Activated T-cell treated with anti-CD3 and anti-CD28 coated beads, Interleukin-2, amount 50 U/mL, for 72 hours (primary cell): Measurements from ENCODE around the gene HOXD12. TPM values are rescaled to one million over a fixed set of nuclear protein-coding genes. Genes with fewer than 3 reads are reported as not detected.
A peak's percentile ranks its signal among the peaks of the same experiment; 100 is the strongest.

ENCODE experiments used
- ATAC-seq, 2 donors: fragments of 150-1000 bp; cut with Tn5 transposase; replicated peaks in 1 of 2; 2 replicates each; pipeline ENCODE4 v1.10.0; 2021; ENCODE audit warnings: moderate library complexity in 2 of 2, mild to moderate bottlenecking in 1 of 2
- DNase-seq, 2 donors: peaks; one replicate each; pipeline ENCODE4 v3.0.0; 2021 to 2022; ENCODE audit warnings: mixed read lengths in 1 of 2
- H3K27ac Mint-ChIP-seq: one replicate; pipeline ENCODE4 v1.8.0; 2022; ENCODE audit warnings: mild to moderate bottlenecking, moderate library complexity, mixed read lengths
- H3K27me3 Mint-ChIP-seq: one replicate; pipeline ENCODE4 v1.8.0; 2022; ENCODE audit warnings: low read depth, mixed read lengths
- H3K36me3 Mint-ChIP-seq, 2 donors: one replicate each; pipeline ENCODE4 v1.8.0; 2022; ENCODE audit warnings: mixed read lengths in 2 of 2, mild to moderate bottlenecking in 1 of 2; ENCODE audit not compliant: insufficient read depth in 2 of 2
- H3K4me1 Mint-ChIP-seq: one replicate; pipeline ENCODE4 v1.8.0; 2022; ENCODE audit warnings: low read depth, mixed read lengths
- H3K4me3 Mint-ChIP-seq, 2 donors: one replicate each; pipeline ENCODE4 v1.8.0; 2022; ENCODE audit warnings: mild to moderate bottlenecking in 2 of 2, mixed read lengths in 2 of 2, moderate library complexity in 2 of 2
- H3K9me3 Mint-ChIP-seq, 2 donors: one replicate each; pipeline ENCODE4 v1.8.0; 2022; ENCODE audit warnings: mixed read lengths in 2 of 2
- total RNA-seq, 2 donors: library from RNA; stranded (reverse); gene quantifications; one replicate each; pipeline ENCODE4 v1.2.3, GENCODE V29; 2022

HOXD12 gene
- total RNA-seq, 2 donors from 2014 or later, result not detected

DNA sequence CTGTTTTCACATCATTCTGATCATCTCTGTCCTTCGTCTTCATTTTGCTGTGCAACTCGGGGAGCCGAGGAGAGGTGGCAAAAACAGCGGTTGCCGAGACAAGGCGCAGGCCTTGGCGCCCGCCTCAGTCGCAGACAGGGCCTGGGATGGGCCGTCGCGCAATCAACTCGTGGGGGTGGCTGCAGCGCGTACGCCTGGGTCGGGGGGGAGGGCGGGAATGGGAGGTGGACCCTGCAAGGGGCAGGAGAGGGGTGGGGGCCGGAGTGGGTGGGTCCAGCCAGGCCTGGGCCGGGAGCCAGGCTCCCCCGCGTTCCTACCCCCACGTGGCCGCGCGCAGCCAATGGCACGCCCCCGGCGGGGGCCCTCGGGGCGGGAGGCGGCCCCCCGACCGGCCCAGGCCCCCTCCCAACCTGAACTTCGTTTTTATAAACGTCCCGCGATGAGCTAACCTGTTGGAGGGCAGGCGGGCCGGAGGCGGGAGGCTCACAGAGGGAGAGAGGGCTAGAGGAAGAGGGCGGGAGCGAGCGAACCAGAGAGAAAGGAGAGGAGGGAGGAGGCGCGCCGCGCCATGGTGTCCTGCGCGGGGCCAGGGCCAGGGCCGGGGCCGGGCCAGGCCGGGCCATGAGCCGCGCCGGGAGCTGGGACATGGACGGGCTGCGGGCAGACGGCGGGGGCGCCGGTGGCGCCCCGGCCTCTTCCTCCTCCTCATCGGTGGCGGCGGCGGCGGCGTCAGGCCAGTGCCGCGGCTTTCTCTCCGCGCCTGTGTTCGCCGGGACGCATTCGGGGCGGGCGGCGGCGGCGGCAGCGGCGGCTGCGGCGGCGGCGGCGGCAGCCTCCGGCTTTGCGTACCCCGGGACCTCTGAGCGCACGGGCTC lies 7.1 kb upstream of the HOXD12 start, which contains the start of gene HOXD13:
Gene HOXD13 (plus strand): TSS at position 452 of the 875 bp plus-strand sequence. CDS start 170 bp downstream, at position 622.
- H3K27me3 Mint-ChIP-seq, result peaks cover 88% of the 10 kb centered on the region
- H3K27ac Mint-ChIP-seq, result peak within 1 kb of the TSS; percentile 84
- peaks cover 0 to 4% of the 10 kb centered on the region in 2 donors for H3K36me3 Mint-ChIP-seq
- H3K9me3 Mint-ChIP-seq, result no peaks in the 10 kb centered on the region
- peaks cover 38% of the 10 kb centered on the region for H3K4me1 Mint-ChIP-seq
- ATAC-seq, result peak in 1 of 2 donors; percentile 38
- DNase-seq, result no peak
- H3K4me3 Mint-ChIP-seq, result peak within 1 kb of the TSS; percentile 69 to 80

DNA sequence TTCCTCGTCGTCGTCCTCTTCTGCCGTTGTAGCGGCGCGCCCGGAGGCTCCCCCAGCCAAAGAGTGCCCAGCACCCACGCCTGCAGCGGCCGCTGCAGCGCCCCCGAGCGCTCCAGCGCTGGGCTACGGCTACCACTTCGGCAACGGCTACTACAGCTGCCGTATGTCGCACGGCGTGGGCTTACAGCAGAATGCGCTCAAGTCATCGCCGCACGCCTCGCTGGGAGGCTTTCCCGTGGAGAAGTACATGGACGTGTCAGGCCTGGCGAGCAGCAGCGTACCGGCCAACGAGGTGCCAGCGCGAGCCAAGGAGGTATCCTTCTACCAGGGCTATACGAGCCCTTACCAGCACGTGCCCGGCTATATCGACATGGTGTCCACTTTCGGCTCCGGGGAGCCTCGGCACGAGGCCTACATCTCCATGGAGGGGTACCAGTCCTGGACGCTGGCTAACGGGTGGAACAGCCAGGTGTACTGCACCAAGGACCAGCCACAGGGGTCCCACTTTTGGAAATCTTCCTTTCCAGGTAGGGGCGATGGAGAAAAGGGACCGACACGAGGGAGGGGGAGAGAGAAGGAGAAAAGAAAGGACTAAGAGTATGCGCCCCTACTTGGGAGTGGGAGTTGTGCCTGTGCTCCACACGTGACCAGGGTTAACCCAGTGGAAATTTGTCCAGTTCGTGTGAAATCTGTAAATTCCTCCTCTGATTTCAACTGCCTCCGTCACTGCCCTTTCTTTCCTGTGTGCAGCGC lies 6.3 kb upstream of the HOXD12 start:
- H3K27me3 Mint-ChIP-seq, result peaks cover 87% of the 10 kb centered on the region
- ATAC-seq, result peak; percentile 8 to 26
- no peak for DNase-seq
- H3K27ac Mint-ChIP-seq, result peak overlapping the region; percentile 64
- H3K36me3 Mint-ChIP-seq, result peaks cover 0 to 4% of the 10 kb centered on the region in 2 donors
- peaks cover 39% of the 10 kb centered on the region for H3K4me1 Mint-ChIP-seq
- no peaks in the 10 kb centered on the region for H3K9me3 Mint-ChIP-seq
- H3K4me3 Mint-ChIP-seq, result peak overlapping the region; percentile 69 to 73

DNA sequence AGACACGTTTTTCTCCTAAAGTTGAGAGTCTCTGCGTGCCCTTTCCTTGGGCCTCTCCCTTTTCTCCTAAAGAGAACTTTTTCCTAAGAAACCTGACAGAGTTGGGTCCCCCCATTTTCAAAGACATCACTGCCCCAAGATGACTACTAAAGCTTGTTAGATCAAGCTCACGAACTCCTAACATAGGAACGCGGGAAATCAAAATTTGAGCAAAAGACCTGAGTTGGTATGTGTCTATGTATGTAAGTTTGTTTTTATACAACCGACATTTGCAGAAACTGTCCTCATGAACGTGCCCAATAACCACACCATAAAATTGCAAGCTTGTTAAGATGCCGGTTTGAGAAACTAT lies 5.7 kb upstream of the HOXD12 start:
- ATAC-seq (no peak), DNase-seq (no peak)
- H3K27ac Mint-ChIP-seq, result peak overlapping the region; percentile 64
- H3K27me3 Mint-ChIP-seq, result peaks cover 87% of the 10 kb centered on the region
- H3K36me3 Mint-ChIP-seq, result peaks cover 0 to 4% of the 10 kb centered on the region in 2 donors
- peaks cover 37% of the 10 kb centered on the region for H3K4me1 Mint-ChIP-seq
- H3K9me3 Mint-ChIP-seq, result no peaks in the 10 kb centered on the region
- peak overlapping the region; percentile 12 to 39 for H3K4me3 Mint-ChIP-seq

DNA sequence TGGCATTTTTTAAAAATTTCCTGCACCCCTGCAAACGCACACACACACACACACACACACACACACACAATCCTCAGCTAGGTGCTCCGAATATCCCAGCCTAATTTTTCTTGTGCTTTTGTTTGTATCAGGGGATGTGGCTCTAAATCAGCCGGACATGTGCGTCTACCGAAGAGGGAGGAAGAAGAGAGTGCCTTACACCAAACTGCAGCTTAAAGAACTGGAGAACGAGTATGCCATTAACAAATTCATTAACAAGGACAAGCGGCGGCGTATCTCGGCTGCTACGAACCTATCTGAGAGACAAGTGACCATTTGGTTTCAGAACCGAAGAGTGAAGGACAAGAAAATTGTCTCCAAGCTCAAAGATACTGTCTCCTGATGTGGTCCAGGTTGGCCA lies 5.2 kb upstream of the HOXD12 start:
- DNase-seq (no peak), ATAC-seq (no peak)
- peaks cover 89% of the 10 kb centered on the region for H3K27me3 Mint-ChIP-seq
- no peak overlapping the region for H3K4me3 Mint-ChIP-seq
- H3K36me3 Mint-ChIP-seq, result peaks cover 0 to 4% of the 10 kb centered on the region in 2 donors
- no peak overlapping the region for H3K27ac Mint-ChIP-seq
- H3K9me3 Mint-ChIP-seq, result no peaks in the 10 kb centered on the region
- peaks cover 37% of the 10 kb centered on the region for H3K4me1 Mint-ChIP-seq

DNA sequence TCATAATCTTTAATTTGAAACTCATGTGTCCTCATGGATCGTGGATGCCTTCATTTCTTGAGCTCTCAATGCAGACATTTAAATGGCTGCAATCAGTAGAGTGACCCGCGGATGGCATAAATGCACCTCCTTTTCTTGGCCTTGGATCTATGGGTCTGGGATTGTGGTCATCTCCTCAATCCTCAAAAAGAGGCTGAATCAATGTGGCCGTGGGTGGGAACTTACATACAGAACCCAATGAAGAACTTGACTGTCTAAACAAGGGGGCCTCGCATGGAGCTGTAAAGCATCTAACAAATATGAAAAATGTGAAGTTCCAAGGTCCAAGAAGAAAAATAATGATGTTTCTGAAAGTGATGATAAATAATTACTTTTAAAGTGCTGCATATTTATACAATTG lies 4.2 kb upstream of the HOXD12 start:
- no peak overlapping the region for H3K4me3 Mint-ChIP-seq

DNA sequence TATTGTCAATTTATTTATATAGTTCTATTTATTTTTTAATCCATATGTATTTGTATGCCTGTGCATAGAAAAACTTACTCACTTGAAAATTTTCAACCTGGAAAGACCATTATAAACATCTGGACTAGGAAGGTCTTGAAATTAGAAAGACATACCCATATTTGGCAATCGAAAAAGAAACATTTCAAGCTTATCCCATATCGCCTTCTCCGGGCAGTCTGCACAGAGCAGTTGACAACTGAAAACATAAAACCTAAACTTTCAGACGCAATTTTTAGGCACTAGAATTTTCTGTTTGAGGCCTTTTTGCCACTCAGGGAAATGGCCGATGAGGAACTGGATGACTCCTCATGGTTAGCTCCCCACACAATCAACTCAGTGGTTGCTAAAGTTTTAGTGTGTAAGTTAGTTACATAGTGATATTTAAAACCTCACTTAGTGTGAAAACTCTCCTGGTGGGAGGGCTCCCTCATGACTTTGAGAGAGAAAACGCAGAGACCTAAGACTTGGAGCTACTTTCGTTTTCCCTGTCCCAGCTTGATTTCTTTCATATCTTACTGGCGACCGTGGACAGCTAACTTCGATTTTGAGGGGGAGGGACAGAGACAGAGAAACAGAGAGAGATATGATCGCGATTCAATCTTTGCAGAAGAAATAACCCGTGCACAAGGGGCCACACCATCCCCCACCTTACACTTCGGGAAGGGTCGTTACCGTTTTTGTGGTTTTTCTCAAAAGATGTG lies 3.2 kb upstream of the HOXD12 start:
- DNase-seq (no peak), ATAC-seq (no peak)
- peaks cover 0 to 4% of the 10 kb centered on the region in 2 donors for H3K36me3 Mint-ChIP-seq
- H3K4me1 Mint-ChIP-seq, result peaks cover 36% of the 10 kb centered on the region
- H3K9me3 Mint-ChIP-seq, result no peaks in the 10 kb centered on the region
- no peak overlapping the region for H3K27ac Mint-ChIP-seq
- H3K4me3 Mint-ChIP-seq, result peak overlapping the region; percentile 66 to 74
- peaks cover 83% of the 10 kb centered on the region for H3K27me3 Mint-ChIP-seq

More for the DNA sequence above, 4.2 kb upstream of the HOXD12 start:
- Mint-ChIP-seq H3K36me3 (peaks cover 0 to 4% of the 10 kb centered on the region in 2 donors), H3K4me1 (peaks cover 37% of the 10 kb centered on the region), H3K9me3 (no peaks in the 10 kb centered on the region), H3K27me3 (peaks cover 83% of the 10 kb centered on the region), H3K27ac (no peak overlapping the region)
- ATAC-seq (no peak), DNase-seq (no peak)

DNA sequence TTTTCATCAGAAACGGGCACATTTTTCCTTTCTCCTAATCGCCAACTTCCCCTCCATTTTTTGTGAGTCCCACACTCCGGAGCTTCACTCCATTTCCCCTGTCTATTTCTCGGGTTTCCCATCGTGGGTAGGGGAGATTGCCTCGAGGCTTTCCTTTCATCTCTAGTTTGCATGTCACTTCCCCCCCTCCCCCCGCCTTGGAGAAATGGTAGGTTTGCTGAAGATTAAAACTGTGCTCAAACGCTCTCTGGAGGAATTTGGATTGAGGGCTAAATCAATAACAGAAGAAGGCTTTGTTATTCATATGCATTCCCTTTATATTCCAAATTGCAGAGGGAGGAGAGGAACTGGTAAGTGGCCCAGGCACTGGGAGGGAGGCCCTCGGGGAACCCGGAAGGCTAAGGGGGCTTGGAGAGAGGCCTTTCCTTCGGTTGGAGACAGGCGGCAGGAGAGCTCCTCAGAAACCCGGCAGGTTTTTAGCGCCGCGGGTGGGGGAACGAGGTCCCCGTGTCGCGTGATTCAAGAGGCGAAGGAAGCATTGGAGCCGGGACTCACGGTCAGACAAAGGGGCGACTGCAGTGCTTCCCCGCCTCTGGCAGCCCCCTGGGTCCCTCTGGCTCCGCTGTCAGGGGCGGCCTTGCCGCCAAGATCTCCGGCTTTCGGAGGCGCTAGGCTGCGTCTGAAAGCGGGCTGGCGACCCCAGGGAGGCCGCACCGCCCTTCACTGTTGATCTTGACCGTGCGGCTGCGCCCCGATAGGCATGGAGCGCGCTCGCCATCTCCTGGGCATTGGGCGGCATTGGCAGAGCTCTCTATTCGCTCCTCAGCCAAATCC lies 2.4 kb upstream of the HOXD12 start:
- H3K9me3 Mint-ChIP-seq, result no peaks in the 10 kb centered on the region
- peak; percentile 64 to 73 for DNase-seq
- peaks cover 0 to 2% of the 10 kb centered on the region in 2 donors for H3K36me3 Mint-ChIP-seq
- H3K27ac Mint-ChIP-seq, result no peak overlapping the region
- peak; percentile 85 to 88 for ATAC-seq
- H3K27me3 Mint-ChIP-seq, result peaks cover 83% of the 10 kb centered on the region
- peaks cover 29% of the 10 kb centered on the region for H3K4me1 Mint-ChIP-seq
- peak overlapping the region; percentile 66 to 74 for H3K4me3 Mint-ChIP-seq

DNA sequence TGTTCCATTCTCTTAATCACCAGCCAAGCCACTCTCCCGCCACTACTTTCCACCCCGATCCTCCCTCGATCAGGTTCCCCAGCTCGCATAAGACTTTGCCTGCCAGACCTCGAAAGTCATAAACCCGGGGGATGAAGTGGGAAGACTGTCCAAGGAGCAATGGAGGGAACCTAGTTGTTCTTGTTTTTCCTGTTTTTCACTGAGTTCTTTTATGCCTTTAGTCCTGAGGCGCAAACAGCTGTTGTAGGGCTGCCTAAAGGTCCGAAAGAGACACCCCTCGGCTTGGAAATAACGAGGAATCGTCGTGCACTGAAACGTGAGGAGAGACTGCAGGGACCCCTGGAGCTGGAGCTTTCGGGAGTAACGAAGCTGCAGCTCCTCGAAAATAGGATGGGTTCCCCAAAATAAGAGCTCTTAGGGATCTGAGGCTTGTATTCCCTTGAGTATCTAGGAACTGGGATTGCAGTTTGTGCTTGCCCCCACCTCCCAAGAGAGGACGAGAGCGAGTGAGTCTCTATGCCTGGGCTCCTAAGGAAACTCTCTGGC lies 1.7 kb upstream of the HOXD12 start:
- Mint-ChIP-seq H3K27ac (no peak overlapping the region), H3K36me3 (peaks cover 0 to 2% of the 10 kb centered on the region in 2 donors), H3K27me3 (peaks cover 90% of the 10 kb centered on the region), H3K4me1 (peaks cover 29% of the 10 kb centered on the region), H3K9me3 (no peaks in the 10 kb centered on the region), H3K4me3 (peak overlapping the region; percentile 66 to 74)
- ATAC-seq, result no peak
- DNase-seq, result no peak

DNA sequence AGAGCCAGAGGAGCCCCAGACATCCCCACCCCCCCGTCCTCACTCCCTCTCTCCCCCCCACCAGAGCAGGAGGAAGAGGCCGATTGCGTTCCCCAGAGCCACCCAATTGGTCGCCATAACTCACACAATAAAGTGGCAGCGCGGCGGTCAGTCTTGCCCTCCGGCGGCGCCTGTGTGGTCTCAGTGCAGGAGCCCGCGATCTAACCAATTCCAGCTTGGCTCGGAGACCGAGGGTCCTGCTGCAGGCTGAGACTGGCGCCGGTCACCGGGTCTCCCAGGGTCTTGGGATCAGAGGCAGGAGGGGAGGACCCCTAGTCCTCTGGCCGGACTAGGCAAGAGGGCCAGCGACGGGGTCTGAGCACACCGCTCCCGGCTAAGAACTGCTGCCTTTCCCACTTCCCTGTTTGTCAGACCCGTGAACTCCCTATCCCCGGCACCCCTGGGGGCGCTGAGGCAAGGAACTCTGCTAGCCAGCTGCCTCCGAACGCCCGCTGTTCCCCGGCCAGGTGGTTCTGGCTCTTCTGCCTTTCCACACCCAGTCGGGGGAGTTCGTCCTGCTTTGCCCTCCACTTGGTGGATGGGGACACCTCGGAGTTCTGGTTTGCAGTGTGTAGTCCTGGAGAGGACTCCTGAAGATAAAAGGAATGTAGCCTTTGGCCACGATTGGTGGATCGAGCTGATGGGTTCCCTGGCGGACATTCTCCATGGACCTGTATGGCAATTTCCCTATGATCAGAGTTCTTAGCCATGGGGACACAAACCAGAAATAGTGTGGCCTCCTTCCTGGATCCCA lies 1.0 kb upstream of the HOXD12 start:
- H3K36me3 Mint-ChIP-seq, result peaks cover 0 to 2% of the 10 kb centered on the region in 2 donors
- no peaks in the 10 kb centered on the region for H3K9me3 Mint-ChIP-seq
- no peak for ATAC-seq
- peaks cover 24% of the 10 kb centered on the region for H3K4me1 Mint-ChIP-seq
- no peak for DNase-seq
- H3K4me3 Mint-ChIP-seq, result no peak overlapping the region
- no peak overlapping the region for H3K27ac Mint-ChIP-seq
- peaks cover 92% of the 10 kb centered on the region for H3K27me3 Mint-ChIP-seq

DNA sequence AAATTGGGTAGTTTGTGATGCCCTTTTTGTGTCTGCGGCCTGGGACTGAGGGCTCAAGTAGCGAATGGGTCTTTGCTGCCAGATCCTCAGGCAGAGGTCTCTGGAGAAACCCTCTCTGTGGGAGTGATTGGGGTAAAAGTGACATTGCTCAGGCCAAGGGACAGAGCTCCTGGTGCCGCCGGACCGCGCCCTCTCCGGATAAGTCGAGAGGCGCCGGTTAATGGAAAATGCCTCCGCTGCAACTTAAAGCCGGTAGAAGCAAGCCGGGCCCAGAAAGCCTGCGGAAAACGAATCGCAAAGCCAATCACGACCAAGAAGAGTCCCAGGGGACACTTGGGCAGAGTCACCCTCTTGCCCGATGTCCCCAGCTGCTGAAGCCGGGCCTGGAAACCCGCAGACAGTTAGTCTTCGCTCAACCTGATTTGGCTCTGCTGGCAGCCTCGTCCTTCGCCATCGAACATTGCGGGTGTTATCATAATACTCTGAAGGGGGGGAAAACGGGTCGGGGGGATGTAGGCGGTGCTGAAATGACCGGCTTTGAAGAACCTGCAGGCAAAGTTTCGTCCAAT lies 352 bp upstream of the HOXD12 start:
- DNase-seq (no peak), ATAC-seq (no peak)
- Mint-ChIP-seq H3K9me3 (no peaks in the 10 kb centered on the region), H3K27me3 (peaks cover 92% of the 10 kb centered on the region), H3K4me3 (no peak overlapping the region), H3K27ac (no peak overlapping the region), H3K36me3 (peaks cover 0 to 2% of the 10 kb centered on the region in 2 donors), H3K4me1 (peaks cover 25% of the 10 kb centered on the region)

DNA sequence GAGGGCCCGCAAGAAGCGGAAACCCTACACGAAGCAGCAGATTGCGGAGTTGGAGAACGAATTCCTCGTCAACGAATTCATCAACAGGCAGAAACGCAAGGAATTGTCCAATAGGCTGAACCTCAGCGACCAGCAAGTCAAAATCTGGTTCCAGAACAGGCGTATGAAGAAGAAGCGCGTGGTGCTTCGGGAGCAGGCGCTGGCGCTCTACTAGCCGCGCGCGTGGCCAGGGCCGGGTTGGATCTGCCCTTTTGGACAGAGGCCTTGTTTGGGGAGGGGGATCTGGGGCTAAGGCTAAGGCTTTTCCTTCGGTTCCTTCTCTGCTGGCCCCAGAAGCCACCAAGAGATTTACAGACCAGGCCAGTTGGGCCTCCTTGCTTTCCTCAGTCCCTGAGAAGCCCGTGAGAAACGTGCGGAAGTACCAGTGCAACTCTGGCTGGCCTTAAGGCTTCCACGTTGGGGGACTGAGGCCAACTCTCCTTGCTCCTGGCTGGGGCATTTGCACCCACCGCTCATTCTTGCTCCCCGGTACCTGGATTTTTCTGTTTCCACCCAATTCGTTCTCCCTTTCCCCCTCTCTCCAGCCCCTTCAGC lies 1.0 kb downstream of the HOXD12 start:
- no peak overlapping the region for H3K27ac Mint-ChIP-seq
- peaks cover 92% of the 10 kb centered on the region for H3K27me3 Mint-ChIP-seq
- no peak overlapping the region for H3K4me3 Mint-ChIP-seq
- H3K4me1 Mint-ChIP-seq, result peaks cover 39% of the 10 kb centered on the region
- no peaks in the 10 kb centered on the region for H3K9me3 Mint-ChIP-seq
- no peak for DNase-seq
- H3K36me3 Mint-ChIP-seq, result peaks cover 0 to 2% of the 10 kb centered on the region in 2 donors
- no peak for ATAC-seq
